CD4-positive, alpha-beta memory T cell (primary cell): ENCODE data around the gene MYT1. TPM values are rescaled to one million over a fixed set of nuclear protein-coding genes. Genes with fewer than 3 reads are reported as not detected.
A peak's percentile ranks its signal among the peaks of the same experiment; 100 is the strongest.

Experiments
- CTCF ChIA-PET: fragments of 350-600 bp; sonication (Branson Sonifier 250); formaldehyde crosslinking; loops from one replicate; lab custom pipeline; 2021; ENCODE audit warnings: inconsistent platforms; ENCODE audit not compliant: partially characterized antibody; lab: Charles Lee
- POLR2A ChIA-PET: fragments of 350-600 bp; sonication (Branson Sonifier 250); formaldehyde crosslinking; loops from one replicate; lab custom pipeline; 2021; ENCODE audit not compliant: partially characterized antibody; lab: Charles Lee
- DNase-seq, 5 donors: peaks; one replicate each; pipeline versions ENCODE4 v3.0.0 to v3.0.0-alpha.2; 2020 to 2022; ENCODE audit warnings: mixed read lengths in 1 of 5
- H3K27ac ChIP-seq: one replicate; pipeline ENCODE4 v1.7.0; 2013; ENCODE audit warnings: low read depth, low read length
- H3K27me3 ChIP-seq: 2 replicates; pipeline ENCODE4 v1.7.0; 2013; ENCODE audit warnings: mild to moderate bottlenecking, low read length, moderate library complexity; ENCODE audit not compliant: insufficient read depth
- H3K36me3 ChIP-seq: 2 replicates; pipeline ENCODE4 v1.7.0; 2013; ENCODE audit warnings: mild to moderate bottlenecking, low read length, moderate library complexity; ENCODE audit not compliant: insufficient read depth
- H3K4me1 ChIP-seq: 2 replicates; pipeline ENCODE4 v1.7.0; 2013; ENCODE audit warnings: mild to moderate bottlenecking, low read length, moderate library complexity; ENCODE audit not compliant: insufficient read depth
- H3K4me3 ChIP-seq, 2 donors: one replicate each; pipeline ENCODE4 v1.7.0; 2013; ENCODE audit warnings: low read length in 2 of 2, mild to moderate bottlenecking in 1 of 2
- H3K9me3 ChIP-seq, 2 donors: one replicate each; pipeline ENCODE4 v1.7.0; 2013; ENCODE audit warnings: low read length in 2 of 2, control low read depth in 1 of 2; ENCODE audit not compliant: control insufficient read depth in 1 of 2
- H3K27ac Mint-ChIP-seq, 7 donors: one replicate each; pipeline ENCODE4 v1.8.0; 2020 to 2021; ENCODE audit warnings: mixed read lengths in 7 of 7, mild to moderate bottlenecking in 6 of 7, inconsistent platforms in 3 of 7, moderate library complexity in 3 of 7
- H3K27me3 Mint-ChIP-seq, 2 donors: one replicate each; pipeline ENCODE4 v1.8.0; 2020 to 2021; ENCODE audit warnings: mixed read lengths in 2 of 2
- H3K36me3 Mint-ChIP-seq, 2 donors: one replicate each; pipeline ENCODE4 v1.8.0; 2020 to 2021; ENCODE audit warnings: mixed read lengths in 2 of 2, inconsistent platforms in 1 of 2, mild to moderate bottlenecking in 1 of 2
- H3K4me1 Mint-ChIP-seq, 4 donors: one replicate each; pipeline ENCODE4 v1.8.0; 2020 to 2021; ENCODE audit warnings: mixed read lengths in 4 of 4, mild to moderate bottlenecking in 1 of 4
- H3K4me3 Mint-ChIP-seq, 8 donors: one replicate each; pipeline ENCODE4 v1.8.0; 2020 to 2021; ENCODE audit warnings: mixed read lengths in 8 of 8, mild to moderate bottlenecking in 7 of 8, moderate library complexity in 6 of 8, inconsistent platforms in 3 of 8
- H3K9me3 Mint-ChIP-seq, 8 donors: one replicate each; pipeline ENCODE4 v1.8.0; 2020 to 2021; ENCODE audit warnings: mixed read lengths in 8 of 8, mild to moderate bottlenecking in 5 of 8, inconsistent platforms in 3 of 8, moderate library complexity in 1 of 8
- intact Hi-C: fragments of 100-400 bp; cut with micrococcal nuclease; formaldehyde crosslinking; loops from one replicate; pipeline ENCODE4 v1.15.1; 2023
- polyA plus RNA-seq, 2 donors: library from polyadenylated mRNA; unstranded; fragments of 300-500 nt; fragmentation: Illumina TruSeq; gene quantifications; one replicate each; pipeline ENCODE4 v1.2.3, GENCODE V29; 2021
- total RNA-seq, 2 experiments: library from RNA; stranded (reverse); gene quantifications; one replicate each; pipeline ENCODE4 v1.2.3, GENCODE V29; 2021

The MYT1 gene
- total and polyA plus RNA-seq, 4 experiments from 2014 or later, result not detected

DNA sequence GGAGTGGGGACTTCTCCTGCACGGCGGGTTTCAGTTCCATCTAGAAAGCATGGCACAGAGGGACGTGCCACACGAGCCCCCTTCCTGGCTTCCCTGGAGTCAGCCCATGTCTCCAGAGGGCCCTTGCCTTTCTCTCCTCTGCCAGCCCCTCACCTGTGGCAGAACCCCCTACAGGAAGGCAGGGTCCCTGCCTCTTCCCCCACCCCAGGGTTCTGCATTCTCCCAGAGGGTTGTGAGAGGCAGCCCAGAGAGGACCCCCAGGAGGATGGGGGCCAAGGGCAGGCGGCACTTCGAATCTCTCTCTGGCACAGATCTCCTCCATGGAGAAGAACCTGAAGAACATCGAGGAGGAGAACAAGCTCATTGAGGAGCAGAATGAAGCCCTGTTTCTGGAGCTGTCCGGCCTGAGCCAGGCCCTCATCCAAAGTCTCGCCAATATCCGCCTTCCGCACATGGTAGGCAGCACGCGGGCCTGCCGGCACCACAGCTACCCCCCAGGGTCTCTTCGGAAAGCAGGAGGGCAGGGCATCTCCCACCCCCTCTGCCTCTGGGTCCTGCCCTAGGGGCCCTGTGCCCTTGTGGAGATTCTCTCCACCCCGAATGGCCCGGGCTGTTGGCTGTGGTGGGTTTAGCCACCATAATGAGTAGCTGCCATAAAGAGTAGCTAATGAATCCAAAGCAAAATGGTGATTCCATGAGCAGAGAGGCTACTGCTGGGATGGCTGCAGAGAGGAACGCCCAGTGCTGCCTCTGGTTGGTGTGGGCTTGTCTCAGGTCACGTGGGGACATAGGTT lies 75.4 kb downstream of the MYT1 start:
- Mint-ChIP-seq H3K27ac (no peak overlapping the region), H3K4me1 (peaks cover 0 to 9% (median 4%) of the 10 kb centered on the region in 4 donors), H3K36me3 (no peaks in the 10 kb centered on the region), H3K9me3 (no peaks in the 10 kb centered on the region), H3K27me3 (peaks cover 2 to 3% of the 10 kb centered on the region in 2 donors), H3K4me3 (no peak overlapping the region)
- Histone ChIP-seq H3K27ac (no peak overlapping the region), H3K36me3 (no peaks in the 10 kb centered on the region), H3K27me3 (no peaks in the 10 kb centered on the region), H3K4me1 (no peaks in the 10 kb centered on the region), H3K4me3 (no peak overlapping the region), H3K9me3 (no peaks in the 10 kb centered on the region)
- ChIA-PET POLR2A (interaction anchor here (1.9 kb wide), 1 partner anchor 16 kb away, joined by 10 read pairs; the partner anchor contains the start of gene PCMTD2), CTCF (no interaction called here)
- DNase-seq, result no peak
- intact Hi-C loops, result no loop called here

DNA sequence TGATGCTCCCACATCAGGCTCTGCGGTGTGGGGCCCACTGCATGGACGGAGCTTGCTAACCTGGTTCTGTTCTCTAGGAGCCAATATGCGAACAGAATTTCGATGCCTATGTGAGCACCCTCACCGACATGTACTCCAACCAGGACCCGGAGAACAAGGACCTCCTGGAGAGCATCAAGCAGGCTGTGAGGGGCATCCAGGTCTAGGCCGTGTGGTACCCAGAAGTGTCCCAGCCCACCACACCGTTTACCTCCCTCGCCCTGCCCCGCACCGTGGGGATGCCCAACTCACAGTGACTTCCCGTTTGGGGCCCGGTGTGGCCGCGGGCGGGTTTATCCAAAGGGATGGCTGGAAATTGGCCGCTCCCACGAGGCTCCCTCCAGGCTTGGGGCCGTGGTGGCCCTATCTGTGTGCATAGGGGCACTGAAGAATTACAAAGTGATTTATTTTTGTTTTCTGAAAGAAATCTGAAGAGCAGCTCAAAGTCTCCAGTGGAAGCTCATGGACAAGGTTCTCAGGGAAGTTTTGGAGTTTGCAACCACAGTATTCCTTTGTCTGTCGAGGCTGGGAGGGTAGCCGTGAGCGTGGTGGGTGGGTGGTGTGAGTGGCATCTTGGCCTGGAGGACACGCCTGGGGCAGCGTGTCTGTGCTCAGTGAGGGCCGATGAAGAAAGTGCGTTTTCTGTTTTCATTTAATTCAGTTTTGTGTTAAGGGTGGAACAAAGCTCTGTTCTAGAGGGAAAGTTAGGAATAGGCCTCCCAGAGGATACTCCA lies 76.2 kb downstream of the MYT1 start:
- Histone ChIP-seq H3K27ac (no peak overlapping the region), H3K27me3 (no peaks in the 10 kb centered on the region), H3K9me3 (no peaks in the 10 kb centered on the region), H3K4me3 (no peak overlapping the region), H3K4me1 (peaks cover 8% of the 10 kb centered on the region), H3K36me3 (no peaks in the 10 kb centered on the region)
- POLR2A ChIA-PET, result interaction anchor here (1.9 kb wide), 1 partner anchor 15 kb away, joined by 10 read pairs; the partner anchor contains the start of gene PCMTD2
- no peak overlapping the region for H3K4me3 Mint-ChIP-seq
- no peaks in the 10 kb centered on the region for H3K9me3 Mint-ChIP-seq
- intact Hi-C loops, result no loop called here
- CTCF ChIA-PET, result no interaction called here
- no peak for DNase-seq
- H3K4me1 Mint-ChIP-seq, result peaks cover 1 to 9% (median 4%) of the 10 kb centered on the region in 4 donors
- peak overlapping the region in 1 of 7 donors; percentile 12 for H3K27ac Mint-ChIP-seq
- no peaks in the 10 kb centered on the region for H3K36me3 Mint-ChIP-seq
- peaks cover 3 to 4% of the 10 kb centered on the region in 2 donors for H3K27me3 Mint-ChIP-seq

DNA sequence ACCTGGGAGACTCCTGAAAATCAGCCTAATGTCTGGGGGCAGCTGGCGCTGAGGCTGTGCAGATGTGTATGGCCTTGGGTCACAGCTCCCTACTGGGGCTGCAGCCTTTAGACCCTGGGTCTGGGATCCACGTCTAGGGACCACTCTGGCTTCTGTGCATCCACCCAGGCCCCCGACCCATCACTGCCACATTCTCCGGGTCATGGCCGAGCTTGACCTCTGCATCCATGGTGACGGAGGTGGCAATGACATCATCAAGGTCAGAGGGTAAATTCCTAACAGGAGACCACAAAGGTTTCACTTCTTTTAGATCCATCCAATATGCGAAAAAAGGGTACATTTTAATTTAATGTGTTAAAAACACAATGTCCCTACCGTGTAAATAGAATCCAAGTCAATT lies 76.8 kb downstream of the MYT1 start:
- Mint-ChIP-seq H3K27me3 (peaks cover 4 to 6% of the 10 kb centered on the region in 2 donors), H3K36me3 (no peaks in the 10 kb centered on the region), H3K4me1 (peaks cover 1 to 14% (median 6%) of the 10 kb centered on the region in 4 donors), H3K9me3 (no peaks in the 10 kb centered on the region), H3K4me3 (no peak overlapping the region), H3K27ac (no peak overlapping the region)
- H3K27me3 ChIP-seq, result no peaks in the 10 kb centered on the region
- ChIA-PET CTCF (no interaction called here), POLR2A (interaction anchor here (1.9 kb wide), 1 partner anchor 14 kb away, joined by 10 read pairs; the partner anchor contains the start of gene PCMTD2)
- no peaks in the 10 kb centered on the region for H3K9me3 ChIP-seq
- intact Hi-C loops, result no loop called here
- no peaks in the 10 kb centered on the region for H3K36me3 ChIP-seq
- peaks cover 9% of the 10 kb centered on the region for H3K4me1 ChIP-seq
- H3K27ac ChIP-seq, result no peak overlapping the region
- H3K4me3 ChIP-seq, result no peak overlapping the region
- DNase-seq, result no peak

DNA sequence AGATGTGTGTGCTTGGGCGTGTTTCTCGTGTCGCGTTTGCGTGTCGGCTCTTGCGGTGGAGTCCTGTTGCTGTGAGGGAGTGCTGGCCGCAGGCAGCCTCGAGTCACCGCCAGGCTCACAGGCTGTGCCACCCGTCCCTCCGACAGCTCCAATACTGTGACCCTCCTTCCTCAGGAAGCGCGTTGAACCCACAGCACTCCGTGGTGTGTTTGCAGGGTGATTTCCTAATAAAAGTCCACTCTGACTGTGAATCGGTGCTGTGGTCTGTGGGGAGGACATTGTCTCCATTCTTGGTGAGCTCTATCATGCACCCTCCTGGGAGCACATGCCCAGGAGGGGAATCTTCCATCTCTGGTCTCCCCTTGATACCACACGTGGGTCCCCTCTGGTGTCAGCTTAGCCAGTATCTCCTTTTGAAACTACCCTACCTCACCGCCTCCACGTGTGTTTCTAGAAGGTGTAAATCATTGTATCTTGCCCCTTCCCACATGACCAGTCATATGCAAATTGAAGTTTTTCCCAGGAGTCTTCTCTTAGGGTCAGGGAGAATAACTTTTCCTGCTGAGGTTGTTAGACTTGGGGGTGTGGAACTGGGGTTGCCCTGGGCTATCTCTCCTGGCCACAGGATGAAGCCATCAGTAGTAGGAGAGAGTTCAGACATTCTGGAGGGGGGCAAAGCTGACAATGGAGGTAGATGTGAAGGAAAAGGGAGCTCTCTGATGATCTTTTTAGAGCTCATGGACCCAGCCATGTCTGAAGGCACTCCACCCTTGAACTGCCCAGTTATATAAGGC lies 77.9 kb downstream of the MYT1 start:
- no peaks in the 10 kb centered on the region for H3K36me3 ChIP-seq
- Mint-ChIP-seq H3K36me3 (no peaks in the 10 kb centered on the region), H3K27ac (no peak overlapping the region), H3K4me1 (peaks cover 1 to 10% (median 3%) of the 10 kb centered on the region in 4 donors), H3K9me3 (no peaks in the 10 kb centered on the region), H3K4me3 (no peak overlapping the region), H3K27me3 (peaks cover 9 to 10% of the 10 kb centered on the region in 2 donors)
- no peak for DNase-seq
- CTCF ChIA-PET, result no interaction called here
- H3K27me3 ChIP-seq, result no peaks in the 10 kb centered on the region
- H3K9me3 ChIP-seq, result no peaks in the 10 kb centered on the region
- H3K27ac ChIP-seq, result no peak overlapping the region
- POLR2A ChIA-PET, result interaction anchor here (2.5 kb wide), 1 partner anchor 13 kb away, joined by 11 read pairs; the partner anchor contains the start of gene PCMTD2
- no peak overlapping the region for H3K4me3 ChIP-seq
- intact Hi-C loops, result no loop called here
- H3K4me1 ChIP-seq, result peaks cover 9% of the 10 kb centered on the region

DNA sequence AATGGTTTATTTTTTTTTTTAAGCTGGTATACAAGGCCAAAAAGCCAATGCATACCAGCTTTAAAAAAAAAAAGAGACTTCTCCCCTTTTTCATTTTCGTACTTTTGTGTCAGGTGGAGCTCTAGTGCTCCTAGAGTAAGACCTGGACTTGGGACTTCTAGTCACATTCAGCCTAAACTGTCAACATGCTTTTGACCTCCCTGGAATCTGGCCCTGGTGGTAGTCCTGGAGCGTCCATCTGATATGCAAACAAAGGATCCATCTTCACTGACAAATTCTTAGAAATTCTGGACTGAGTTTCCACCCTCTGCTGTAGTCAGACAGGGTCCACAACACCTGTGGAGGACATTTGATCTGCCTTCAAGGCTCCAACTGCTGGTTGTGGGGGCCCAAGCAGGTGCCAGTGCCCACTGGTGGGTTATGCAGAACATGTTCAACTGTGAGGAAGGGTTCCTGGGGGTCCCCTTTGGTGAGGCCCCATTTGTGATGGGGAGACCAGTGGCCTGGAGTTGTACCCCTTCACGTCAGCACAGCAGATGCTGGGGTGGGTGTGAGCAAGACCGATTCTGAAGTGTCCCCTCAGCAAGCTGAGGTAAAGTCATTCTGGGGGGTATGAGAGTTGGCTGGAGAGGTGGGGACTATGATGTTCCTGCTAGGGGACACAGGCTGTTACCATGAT lies 78.7 kb downstream of the MYT1 start:
- peaks cover 1 to 10% (median 3%) of the 10 kb centered on the region in 4 donors for H3K4me1 Mint-ChIP-seq
- no peaks in the 10 kb centered on the region for H3K36me3 Mint-ChIP-seq
- no peaks in the 10 kb centered on the region for H3K27me3 ChIP-seq
- H3K4me3 Mint-ChIP-seq, result no peak overlapping the region
- H3K27me3 Mint-ChIP-seq, result peaks cover 9 to 12% of the 10 kb centered on the region in 2 donors
- H3K27ac ChIP-seq, result no peak overlapping the region
- H3K9me3 ChIP-seq, result no peaks in the 10 kb centered on the region
- H3K4me3 ChIP-seq, result no peak overlapping the region
- H3K9me3 Mint-ChIP-seq, result no peaks in the 10 kb centered on the region
- H3K36me3 ChIP-seq, result no peaks in the 10 kb centered on the region
- no peak for DNase-seq
- ChIA-PET POLR2A (interaction anchor here (0.6 to 2.5 kb wide), 2 partner anchors 12 to 29 kb away, joined by 4 to 11 read pairs; partner anchors contain the start of gene PCMTD2), CTCF (no interaction called here)
- H3K27ac Mint-ChIP-seq, result no peak overlapping the region
- peaks cover 9% of the 10 kb centered on the region for H3K4me1 ChIP-seq
- intact Hi-C loops, result no loop called here

DNA sequence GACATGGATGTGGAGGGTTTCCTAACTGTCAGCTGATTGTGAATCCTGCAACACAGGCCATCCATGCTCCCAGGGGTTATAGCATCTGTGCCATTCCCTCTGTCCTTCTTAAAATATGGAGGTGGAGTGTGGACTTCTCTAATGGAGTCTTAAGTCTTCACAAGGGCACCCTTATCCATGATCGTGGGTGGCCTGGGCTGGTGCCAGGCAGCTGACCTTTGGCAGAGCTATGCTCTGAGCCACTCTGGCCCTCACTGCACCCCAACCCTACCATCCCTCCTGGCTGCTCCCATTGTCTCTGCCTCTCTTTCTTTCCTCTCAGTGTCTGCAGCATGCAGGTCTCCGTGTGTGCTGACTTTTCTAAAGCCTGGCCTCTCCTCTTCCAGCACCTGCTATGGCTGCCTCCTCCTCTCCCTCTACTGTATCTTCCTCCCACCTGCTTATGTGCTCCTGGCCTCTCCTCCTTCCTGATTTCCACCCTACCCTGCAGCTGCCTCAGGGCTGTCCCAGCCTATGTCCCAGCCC lies 80.1 kb downstream of the MYT1 start:
- Mint-ChIP-seq H3K27me3 (peaks cover 9 to 12% of the 10 kb centered on the region in 2 donors), H3K4me3 (no peak overlapping the region), H3K36me3 (no peaks in the 10 kb centered on the region), H3K4me1 (peaks cover 0 to 5% (median 3%) of the 10 kb centered on the region in 4 donors), H3K27ac (peak overlapping the region in 1 of 7 donors; percentile 26), H3K9me3 (no peaks in the 10 kb centered on the region)
- ChIA-PET CTCF (no interaction called here), POLR2A (interaction anchor here (2.5 kb wide), 1 partner anchor 11 kb away, joined by 11 read pairs; the partner anchor contains the start of gene PCMTD2)
- H3K9me3 ChIP-seq, result no peaks in the 10 kb centered on the region
- H3K27me3 ChIP-seq, result no peaks in the 10 kb centered on the region
- H3K4me3 ChIP-seq, result no peak overlapping the region
- intact Hi-C loops, result no loop called here
- DNase-seq, result no peak
- H3K36me3 ChIP-seq, result no peaks in the 10 kb centered on the region
- H3K27ac ChIP-seq, result no peak overlapping the region
- H3K4me1 ChIP-seq, result peaks cover 9% of the 10 kb centered on the region
